ENCODE measurements around the gene ZBTB21. TPM values are rescaled to one million over a fixed set of nuclear protein-coding genes. Genes with fewer than 3 reads are reported as not detected.

The ZBTB21 gene
- total and polyA plus RNA-seq, 9 of the 15 experiments (the other 6 are each of a cell fraction or from before 2014, with no cell fraction given): 2.2 to 15.2 (median 8.7) TPM

DNA sequence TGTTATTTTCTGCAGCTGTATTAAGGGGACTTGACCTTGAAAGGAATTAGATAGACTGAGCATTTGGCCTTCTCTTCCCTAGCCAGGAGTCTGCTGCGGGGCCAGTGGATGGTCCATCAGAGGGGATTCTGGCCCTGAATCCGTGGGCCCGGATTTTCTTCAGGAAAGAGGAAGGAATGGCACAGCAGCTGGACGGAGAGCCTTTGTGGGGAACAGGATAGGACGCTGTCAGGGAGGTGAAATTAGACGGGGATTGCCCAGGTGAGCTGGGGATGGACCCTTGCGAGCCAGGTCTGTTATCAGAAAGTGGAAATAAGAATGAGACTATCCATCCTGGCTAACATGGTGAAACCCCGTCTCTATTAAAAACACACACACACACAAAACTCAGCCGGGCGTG lies 54.6 kb downstream of the ZBTB21 start:
- DNase-seq (ENCODE audit: extremely low read depth in 1 of 4, low spot score in 3 of 4) (no peak), FAIRE-seq (no peak), ATAC-seq (no peak)
- POLR2A ChIA-PET: interaction anchor here (1.1 kb wide), 1 partner anchor 23 kb away, joined by 3 read pairs; no protein-coding TSS in a partner anchor
- Histone ChIP-seq H2AFZ (ENCODE audit: low read depth, low read length) (no peak overlapping the region), H3K27me3 (ENCODE audit: control insufficient read depth in 2 of 2, insufficient read depth in 2 of 2, low read length in 2 of 2) (0 out of 5 replicates have a peak, but pooled peaks cover 0 to 4% of the 10 kb centered on the region in 2 experiments), H3K79me2 (ENCODE audit: control insufficient read depth, insufficient read depth, low read length) (peaks cover 25% of the 10 kb centered on the region), H3K9ac (ENCODE audit: insufficient read depth in 1 of 2, low read depth in 2 of 2, low read length in 2 of 2) (0 out of 4 replicates have a peak overlapping the region, but pooled peaks of 1 of the 2 experiments have one; percentile 21), H3K36me3 (ENCODE audit: control insufficient read depth, insufficient read depth, low read length) (peaks cover 3% of the 10 kb centered on the region; the same call in 2 of the 3 replicates), H3K4me2 (ENCODE audit: insufficient read depth, low read length) (no peak overlapping the region), H3K9me1 (ENCODE audit: control insufficient read depth, insufficient read depth, low read length) (no peaks in the 10 kb centered on the region), H3K4me1 (replicated peaks in 1 of 2; ENCODE audit: control insufficient read depth in 2 of 2, insufficient read depth in 2 of 2, low read length in 2 of 2) (peaks cover 45 to 74% of the 10 kb centered on the region in 2 experiments), H4K20me1 (replicated peaks; ENCODE audit: control insufficient read depth, insufficient read depth, low read length) (peaks cover 12% of the 10 kb centered on the region; the same call in 1 of the 2 replicates), H3K9me3 (replicated peaks; ENCODE audit: control insufficient read depth, insufficient read depth, low read depth, low read length) (no peaks in the 10 kb centered on the region), H3K4me3 (no peak overlapping the region), H3K27ac (ENCODE audit: extremely low read depth, low read depth, low read length) (no peak overlapping the region)
- CTCF ChIA-PET (ENCODE audit: low intra/inter-chr PET ratio): no interaction called here
- intact Hi-C loops (cut with micrococcal nuclease): loop anchor here (5.0 kb wide), 2 partner anchors 78 to 138 kb away; partner anchors contain the start of gene PRDM15
- WGBS (ENCODE audit: insufficient coverage, low coverage, missing lambda C conversion rate): 88% methylated on average over 10 of the region's 10 CpGs
- no TSS peak for BruUV-seq (replicated peaks)
- in situ Hi-C loops (cut with MboI): no loop called here
- TF ChIP-seq HNRNPH1 (optimal IDR thresholded peaks at IDR 0.05; ENCODE audit: low read depth, low read length) (no peak), ZNF224 (CRISPR knock-in tag; IDR thresholded peaks at IDR 0.05) (no peak), ZNF311 (CRISPR knock-in tag; IDR thresholded peaks at IDR 0.05) (no peak), MTA3 (IDR thresholded peaks at IDR 0.05; ENCODE audit: borderline replicate concordance) (no peak), NFE2 (IDR thresholded peaks at IDR 0.05; ENCODE audit: low read depth) (no peak)
- TF ChIP-seq, protein P1, sequence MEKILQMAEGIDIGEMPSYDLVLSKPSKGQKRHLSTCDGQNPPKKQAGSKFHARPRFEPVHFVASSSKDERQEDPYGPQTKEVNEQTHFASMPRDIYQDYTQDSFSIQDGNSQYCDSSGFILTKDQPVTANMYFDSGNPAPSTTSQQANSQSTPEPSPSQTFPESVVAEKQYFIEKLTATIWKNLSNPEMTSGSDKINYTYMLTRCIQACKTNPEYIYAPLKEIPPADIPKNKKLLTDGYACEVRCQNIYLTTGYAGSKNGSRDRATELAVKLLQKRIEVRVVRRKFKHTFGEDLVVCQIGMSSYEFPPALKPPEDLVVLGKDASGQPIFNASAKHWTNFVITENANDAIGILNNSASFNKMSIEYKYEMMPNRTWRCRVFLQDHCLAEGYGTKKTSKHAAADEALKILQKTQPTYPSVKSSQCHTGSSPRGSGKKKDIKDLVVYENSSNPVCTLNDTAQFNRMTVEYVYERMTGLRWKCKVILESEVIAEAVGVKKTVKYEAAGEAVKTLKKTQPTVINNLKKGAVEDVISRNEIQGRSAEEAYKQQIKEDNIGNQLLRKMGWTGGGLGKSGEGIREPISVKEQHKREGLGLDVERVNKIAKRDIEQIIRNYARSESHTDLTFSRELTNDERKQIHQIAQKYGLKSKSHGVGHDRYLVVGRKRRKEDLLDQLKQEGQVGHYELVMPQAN (IDR thresholded peaks at IDR 0.05; ENCODE audit: borderline replicate concordance): no peak
- TF ChIP-seq, protein P2, sequence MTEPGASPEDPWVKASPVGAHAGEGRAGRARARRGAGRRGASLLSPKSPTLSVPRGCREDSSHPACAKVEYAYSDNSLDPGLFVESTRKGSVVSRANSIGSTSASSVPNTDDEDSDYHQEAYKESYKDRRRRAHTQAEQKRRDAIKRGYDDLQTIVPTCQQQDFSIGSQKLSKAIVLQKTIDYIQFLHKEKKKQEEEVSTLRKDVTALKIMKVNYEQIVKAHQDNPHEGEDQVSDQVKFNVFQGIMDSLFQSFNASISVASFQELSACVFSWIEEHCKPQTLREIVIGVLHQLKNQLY (CRISPR knock-in tag; conservative IDR thresholded peaks at IDR 0.05): no peak
- TF ChIP-seq, protein P3, sequence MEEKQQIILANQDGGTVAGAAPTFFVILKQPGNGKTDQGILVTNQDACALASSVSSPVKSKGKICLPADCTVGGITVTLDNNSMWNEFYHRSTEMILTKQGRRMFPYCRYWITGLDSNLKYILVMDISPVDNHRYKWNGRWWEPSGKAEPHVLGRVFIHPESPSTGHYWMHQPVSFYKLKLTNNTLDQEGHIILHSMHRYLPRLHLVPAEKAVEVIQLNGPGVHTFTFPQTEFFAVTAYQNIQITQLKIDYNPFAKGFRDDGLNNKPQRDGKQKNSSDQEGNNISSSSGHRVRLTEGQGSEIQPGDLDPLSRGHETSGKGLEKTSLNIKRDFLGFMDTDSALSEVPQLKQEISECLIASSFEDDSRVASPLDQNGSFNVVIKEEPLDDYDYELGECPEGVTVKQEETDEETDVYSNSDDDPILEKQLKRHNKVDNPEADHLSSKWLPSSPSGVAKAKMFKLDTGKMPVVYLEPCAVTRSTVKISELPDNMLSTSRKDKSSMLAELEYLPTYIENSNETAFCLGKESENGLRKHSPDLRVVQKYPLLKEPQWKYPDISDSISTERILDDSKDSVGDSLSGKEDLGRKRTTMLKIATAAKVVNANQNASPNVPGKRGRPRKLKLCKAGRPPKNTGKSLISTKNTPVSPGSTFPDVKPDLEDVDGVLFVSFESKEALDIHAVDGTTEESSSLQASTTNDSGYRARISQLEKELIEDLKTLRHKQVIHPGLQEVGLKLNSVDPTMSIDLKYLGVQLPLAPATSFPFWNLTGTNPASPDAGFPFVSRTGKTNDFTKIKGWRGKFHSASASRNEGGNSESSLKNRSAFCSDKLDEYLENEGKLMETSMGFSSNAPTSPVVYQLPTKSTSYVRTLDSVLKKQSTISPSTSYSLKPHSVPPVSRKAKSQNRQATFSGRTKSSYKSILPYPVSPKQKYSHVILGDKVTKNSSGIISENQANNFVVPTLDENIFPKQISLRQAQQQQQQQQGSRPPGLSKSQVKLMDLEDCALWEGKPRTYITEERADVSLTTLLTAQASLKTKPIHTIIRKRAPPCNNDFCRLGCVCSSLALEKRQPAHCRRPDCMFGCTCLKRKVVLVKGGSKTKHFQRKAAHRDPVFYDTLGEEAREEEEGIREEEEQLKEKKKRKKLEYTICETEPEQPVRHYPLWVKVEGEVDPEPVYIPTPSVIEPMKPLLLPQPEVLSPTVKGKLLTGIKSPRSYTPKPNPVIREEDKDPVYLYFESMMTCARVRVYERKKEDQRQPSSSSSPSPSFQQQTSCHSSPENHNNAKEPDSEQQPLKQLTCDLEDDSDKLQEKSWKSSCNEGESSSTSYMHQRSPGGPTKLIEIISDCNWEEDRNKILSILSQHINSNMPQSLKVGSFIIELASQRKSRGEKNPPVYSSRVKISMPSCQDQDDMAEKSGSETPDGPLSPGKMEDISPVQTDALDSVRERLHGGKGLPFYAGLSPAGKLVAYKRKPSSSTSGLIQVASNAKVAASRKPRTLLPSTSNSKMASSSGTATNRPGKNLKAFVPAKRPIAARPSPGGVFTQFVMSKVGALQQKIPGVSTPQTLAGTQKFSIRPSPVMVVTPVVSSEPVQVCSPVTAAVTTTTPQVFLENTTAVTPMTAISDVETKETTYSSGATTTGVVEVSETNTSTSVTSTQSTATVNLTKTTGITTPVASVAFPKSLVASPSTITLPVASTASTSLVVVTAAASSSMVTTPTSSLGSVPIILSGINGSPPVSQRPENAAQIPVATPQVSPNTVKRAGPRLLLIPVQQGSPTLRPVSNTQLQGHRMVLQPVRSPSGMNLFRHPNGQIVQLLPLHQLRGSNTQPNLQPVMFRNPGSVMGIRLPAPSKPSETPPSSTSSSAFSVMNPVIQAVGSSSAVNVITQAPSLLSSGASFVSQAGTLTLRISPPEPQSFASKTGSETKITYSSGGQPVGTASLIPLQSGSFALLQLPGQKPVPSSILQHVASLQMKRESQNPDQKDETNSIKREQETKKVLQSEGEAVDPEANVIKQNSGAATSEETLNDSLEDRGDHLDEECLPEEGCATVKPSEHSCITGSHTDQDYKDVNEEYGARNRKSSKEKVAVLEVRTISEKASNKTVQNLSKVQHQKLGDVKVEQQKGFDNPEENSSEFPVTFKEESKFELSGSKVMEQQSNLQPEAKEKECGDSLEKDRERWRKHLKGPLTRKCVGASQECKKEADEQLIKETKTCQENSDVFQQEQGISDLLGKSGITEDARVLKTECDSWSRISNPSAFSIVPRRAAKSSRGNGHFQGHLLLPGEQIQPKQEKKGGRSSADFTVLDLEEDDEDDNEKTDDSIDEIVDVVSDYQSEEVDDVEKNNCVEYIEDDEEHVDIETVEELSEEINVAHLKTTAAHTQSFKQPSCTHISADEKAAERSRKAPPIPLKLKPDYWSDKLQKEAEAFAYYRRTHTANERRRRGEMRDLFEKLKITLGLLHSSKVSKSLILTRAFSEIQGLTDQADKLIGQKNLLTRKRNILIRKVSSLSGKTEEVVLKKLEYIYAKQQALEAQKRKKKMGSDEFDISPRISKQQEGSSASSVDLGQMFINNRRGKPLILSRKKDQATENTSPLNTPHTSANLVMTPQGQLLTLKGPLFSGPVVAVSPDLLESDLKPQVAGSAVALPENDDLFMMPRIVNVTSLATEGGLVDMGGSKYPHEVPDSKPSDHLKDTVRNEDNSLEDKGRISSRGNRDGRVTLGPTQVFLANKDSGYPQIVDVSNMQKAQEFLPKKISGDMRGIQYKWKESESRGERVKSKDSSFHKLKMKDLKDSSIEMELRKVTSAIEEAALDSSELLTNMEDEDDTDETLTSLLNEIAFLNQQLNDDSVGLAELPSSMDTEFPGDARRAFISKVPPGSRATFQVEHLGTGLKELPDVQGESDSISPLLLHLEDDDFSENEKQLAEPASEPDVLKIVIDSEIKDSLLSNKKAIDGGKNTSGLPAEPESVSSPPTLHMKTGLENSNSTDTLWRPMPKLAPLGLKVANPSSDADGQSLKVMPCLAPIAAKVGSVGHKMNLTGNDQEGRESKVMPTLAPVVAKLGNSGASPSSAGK (IDR thresholded peaks at IDR 0.05): no peak

All from K562 (cell line).